HG03354 (cell line): ENCODE results near the gene PFKFB4.

Experiments
- ATAC-seq: cut with Tn5 transposase; IDR thresholded peaks from one replicate; pipeline ENCODE4 v1.9.1; 2021; ENCODE audit warnings: mild to moderate bottlenecking; ENCODE audit not compliant: unreplicated experiment, poor library complexity, severe bottlenecking

PFKFB4 gene

GRCh38 chr3:48587686-48588085 lies 31.1 kb upstream of the PFKFB4 start:
- ATAC-seq: no peak

DNA sequence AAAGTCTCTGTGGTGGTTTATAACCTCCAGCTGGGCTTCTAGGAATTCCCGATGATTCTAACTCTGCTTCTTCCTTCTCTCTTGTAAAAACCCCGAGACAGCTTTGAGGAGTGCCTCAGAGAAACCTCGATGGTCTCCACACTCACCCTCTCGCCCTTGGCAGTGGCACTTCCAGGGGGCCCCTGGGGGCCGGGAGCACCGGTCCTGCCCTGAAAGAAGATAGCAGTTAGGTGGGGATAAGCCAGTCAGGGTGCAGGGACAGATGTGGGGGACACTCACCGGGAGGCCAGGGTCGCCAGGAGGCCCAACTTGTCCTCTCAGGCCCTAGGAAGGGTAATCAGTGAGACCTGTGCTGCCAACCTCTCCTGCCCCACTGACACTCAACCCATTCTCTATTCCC lies 28.8 kb upstream of the PFKFB4 start:
- ATAC-seq: no peak

DNA sequence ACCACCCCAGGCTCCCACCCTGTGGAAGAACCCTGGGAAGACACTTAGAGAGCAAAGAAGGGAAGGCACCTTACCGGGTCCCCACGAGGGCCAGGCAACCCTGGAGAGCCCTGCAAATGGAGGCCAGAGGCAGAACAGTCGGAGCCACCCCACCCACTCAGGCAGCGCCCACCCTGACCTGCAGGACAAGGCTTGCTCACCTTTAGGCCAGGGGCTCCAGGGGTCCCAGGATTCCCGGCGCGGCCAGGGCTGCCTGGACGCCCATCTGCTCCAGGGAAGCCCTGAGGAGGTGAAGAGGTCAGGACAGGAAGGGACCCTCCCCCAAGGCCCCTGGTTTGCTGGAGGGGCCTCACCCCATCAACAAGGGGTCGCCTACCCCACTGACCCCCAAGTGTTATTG lies 28.2 kb upstream of the PFKFB4 start:
- ATAC-seq: no peak

- no peak for ATAC-seq
These were observed 25.2 kb upstream of the PFKFB4 start for GRCh38 chr3:48581621-48582481.

GRCh38 chr3:48576647-48577046 lies 20.0 kb upstream of the PFKFB4 start:
- ATAC-seq: no peak

- ATAC-seq: no peak
These were observed 18.8 kb upstream of the PFKFB4 start for GRCh38 chr3:48575366-48575765.

DNA sequence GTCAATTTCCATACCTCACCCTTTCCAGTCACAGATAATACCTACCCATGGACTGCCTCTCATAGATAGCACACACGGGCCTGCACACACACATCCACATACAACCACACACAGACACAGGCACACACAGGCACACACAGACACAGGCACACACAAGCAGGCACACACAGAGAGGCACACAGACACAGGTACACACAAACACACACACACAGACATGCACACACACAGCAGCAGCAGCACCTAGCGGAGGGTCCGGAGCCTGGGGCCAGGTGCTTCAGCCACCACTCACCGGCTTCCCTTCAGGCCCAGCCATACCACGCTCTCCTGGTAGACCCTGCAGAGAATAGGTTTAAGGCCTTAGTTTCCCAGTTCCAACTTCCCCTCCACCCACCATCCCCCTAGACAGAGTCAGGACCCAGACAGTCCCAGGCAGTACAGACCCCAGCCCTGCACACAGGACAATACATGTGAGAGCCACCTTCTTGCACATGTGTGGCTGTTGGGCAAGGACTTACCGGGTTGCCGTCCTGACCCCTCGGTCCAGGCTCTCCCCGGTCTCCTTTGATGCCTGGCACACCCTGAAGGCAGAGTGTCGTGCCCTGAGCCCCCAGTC lies 17.5 kb upstream of the PFKFB4 start:
- ATAC-seq: no peak

- ATAC-seq: no peak
These were observed 15.9 kb upstream of the PFKFB4 start for GRCh38 chr3:48572517-48572916.

DNA sequence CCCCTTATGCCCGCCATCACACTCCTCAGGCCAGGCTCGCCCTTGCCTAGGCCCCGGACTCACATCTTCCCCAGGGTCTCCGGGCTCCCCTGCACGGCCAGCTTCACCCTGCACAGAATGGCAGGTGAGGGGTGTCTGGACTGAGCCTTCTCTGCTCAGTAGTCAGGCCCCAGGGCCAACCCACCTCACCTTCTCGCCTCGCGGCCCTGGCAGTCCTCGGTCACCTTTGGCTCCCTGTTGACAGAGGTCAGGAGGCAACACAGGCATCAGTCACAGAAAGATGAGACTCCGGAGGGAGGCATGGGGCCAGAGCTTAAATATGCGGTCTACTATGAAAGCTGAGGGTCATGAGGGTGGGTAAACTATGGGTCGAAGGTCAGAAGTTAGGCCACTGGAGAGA lies 15.3 kb upstream of the PFKFB4 start:
- ATAC-seq: no peak

DNA sequence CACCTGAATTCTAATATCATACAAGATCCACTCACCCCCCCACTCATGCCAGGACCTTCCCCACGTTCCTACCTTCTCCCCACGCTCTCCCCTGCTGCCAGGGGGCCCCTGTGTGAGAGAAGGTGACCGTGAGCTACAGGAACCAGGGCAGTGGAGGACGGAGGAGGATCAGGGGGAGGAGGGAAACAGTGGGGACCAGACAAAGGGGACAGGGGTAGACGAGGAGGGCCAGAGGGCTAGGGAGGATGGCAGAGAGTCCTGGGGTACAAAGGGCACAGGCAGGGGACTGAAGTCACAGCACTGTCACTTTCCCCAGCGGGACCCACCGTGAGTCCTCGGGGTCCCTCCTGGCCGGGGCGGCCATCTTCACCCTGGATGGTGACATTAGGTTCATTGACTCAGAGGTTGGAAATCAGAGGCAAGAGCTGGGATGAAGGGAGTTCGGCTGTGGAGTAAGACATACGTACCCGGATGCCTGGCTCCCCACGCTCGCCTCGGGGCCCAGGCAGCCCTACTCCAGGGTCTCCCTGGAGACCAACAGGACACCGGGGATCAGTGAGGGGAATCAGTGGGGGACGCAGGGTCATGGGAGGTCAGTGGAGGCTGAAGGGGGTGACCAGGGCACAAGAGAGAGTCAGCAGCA lies 13.3 kb upstream of the PFKFB4 start:
- no peak for ATAC-seq

GRCh38 chr3:48569400-48569799 lies 12.8 kb upstream of the PFKFB4 start:
- no peak for ATAC-seq

DNA sequence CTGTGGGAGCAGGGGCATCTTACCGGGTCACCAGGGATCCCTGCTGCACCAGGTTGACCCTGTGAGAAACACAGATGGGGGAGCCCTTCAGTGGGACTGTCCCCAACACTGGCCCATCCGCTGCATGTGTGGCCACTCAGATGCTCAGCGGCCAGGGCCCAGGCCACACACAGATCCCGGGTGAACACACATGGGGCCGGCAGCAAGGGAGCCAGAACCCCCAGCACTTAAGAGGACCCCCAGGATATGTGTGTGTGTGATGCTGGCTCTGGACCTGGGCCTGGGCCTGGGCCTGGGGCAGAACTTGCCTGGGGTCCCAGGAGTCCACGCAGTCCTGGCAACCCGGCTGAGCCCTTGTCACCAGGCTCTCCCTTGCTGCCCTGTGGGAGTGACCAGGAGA lies 11.9 kb upstream of the PFKFB4 start:
- ATAC-seq: no peak

- no peak for ATAC-seq
These were observed 10.9 kb upstream of the PFKFB4 start for GRCh38 chr3:48567500-48567899.

- ATAC-seq: no peak
These were observed 10.5 kb upstream of the PFKFB4 start for GRCh38 chr3:48567090-48567489.

- ATAC-seq: no peak
These were observed 9.8 kb upstream of the PFKFB4 start for GRCh38 chr3:48566401-48566760.

DNA sequence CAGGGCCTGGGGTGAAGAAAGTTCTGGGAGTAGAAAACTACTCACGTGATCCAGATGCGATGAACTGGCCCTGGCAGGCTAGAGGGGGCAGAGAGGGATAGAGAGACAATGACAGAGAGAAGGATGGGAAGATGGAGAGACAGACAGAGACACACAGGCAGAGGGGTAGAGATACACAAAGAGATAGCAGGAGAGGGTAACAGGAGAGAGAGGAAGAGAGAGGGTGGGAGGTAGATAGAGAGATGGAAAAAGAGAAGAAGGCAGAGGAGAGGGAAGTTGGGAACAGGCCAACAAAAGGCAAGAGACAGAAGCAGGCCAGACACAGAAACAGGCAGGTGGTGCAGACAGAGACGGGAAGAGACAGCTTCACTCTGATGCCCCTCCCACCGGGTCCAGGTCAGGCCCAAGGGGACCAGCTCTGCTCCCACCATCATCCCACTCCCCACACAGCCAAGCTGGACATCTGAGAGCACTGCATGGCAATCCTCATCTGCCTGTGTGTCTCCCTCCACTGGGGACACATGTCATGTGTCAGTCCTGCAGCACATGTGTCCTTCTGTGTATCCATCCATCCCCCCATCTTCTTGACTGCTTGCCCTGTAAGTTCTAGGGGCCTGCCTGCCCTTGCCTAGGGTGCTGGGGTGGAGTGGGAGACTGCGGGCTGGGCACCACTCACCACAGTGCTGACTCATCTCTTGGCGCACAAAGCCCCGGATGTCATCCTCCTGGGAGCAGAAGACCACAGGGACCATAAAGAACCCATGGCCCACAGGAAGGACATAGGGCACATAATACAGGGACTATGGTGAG lies 9.2 kb upstream of the PFKFB4 start:
- ATAC-seq: no peak

GRCh38 chr3:48565186-48565585 lies 8.6 kb upstream of the PFKFB4 start:
- ATAC-seq: no peak

DNA sequence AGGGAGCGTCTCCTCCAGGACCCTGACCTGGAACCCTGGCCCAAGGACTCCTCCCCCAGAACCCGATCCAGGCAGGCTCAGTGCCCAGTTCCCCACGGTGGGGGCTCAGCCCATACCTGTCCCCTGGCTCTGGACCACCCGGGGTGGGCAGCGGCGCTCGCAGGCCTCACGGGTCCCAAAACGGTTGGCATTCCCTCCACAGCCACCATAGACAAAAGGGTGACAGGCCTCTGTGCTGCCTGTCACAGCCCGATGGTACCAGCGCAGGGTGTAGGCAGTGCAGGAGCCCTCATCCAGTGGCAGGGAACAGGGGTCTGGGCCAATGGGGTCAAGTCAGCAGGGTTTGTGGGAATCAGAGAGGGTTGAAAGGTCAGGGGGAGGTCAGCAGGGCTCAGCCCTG lies 8.1 kb upstream of the PFKFB4 start:
- ATAC-seq: no peak

- ATAC-seq: no peak
These were observed 7.4 kb upstream of the PFKFB4 start for GRCh38 chr3:48564022-48564421.

- ATAC-seq: no peak
These were observed 6.8 kb upstream of the PFKFB4 start, which contains the start of gene UCN2 for GRCh38 chr3:48563382-48563918. UCN2 (minus strand) TSS chr3:48563781; CDS start chr3:48563124, 657 bp downstream.
